Activated T-cell treated with anti-CD3 and anti-CD28 coated beads for 1 hour (primary cell): Measurements from ENCODE around the gene SORCS2.

ENCODE experiments used
- DNase-seq: peaks from one replicate; pipeline ENCODE4 v3.0.0-alpha.2; 2020; ENCODE audit warnings: low read depth

SORCS2 gene

GRCh38 chr4:7510538-7510937 is 318.2 kb downstream of the SORCS2 start:
- DNase-seq: no peak

- no peak for DNase-seq
These were observed 319.2 kb downstream of the SORCS2 start for GRCh38 chr4:7511525-7511924.

- no peak for DNase-seq
These were observed 320.1 kb downstream of the SORCS2 start for GRCh38 chr4:7512428-7512827.

- DNase-seq: no peak
These were observed 320.6 kb downstream of the SORCS2 start for GRCh38 chr4:7512946-7513345.

GRCh38 chr4:7513671-7514070 is 321.3 kb downstream of the SORCS2 start:
- no peak for DNase-seq

- DNase-seq: no peak
These were observed 321.9 kb downstream of the SORCS2 start for GRCh38 chr4:7514281-7514680.

GRCh38 chr4:7514789-7515188 is 322.5 kb downstream of the SORCS2 start:
- no peak for DNase-seq

GRCh38 chr4:7515390-7515902 is 323.1 kb downstream of the SORCS2 start:
- DNase-seq: no peak

- DNase-seq: no peak
These were observed 323.9 kb downstream of the SORCS2 start for GRCh38 chr4:7516096-7516772.

- no peak for DNase-seq
These were observed 324.4 kb downstream of the SORCS2 start for GRCh38 chr4:7516773-7517144.

GRCh38 chr4:7518871-7519637 is 326.7 kb downstream of the SORCS2 start:
- no peak for DNase-seq

- DNase-seq: no peak
These were observed 327.5 kb downstream of the SORCS2 start for GRCh38 chr4:7519638-7520376.

- DNase-seq: no peak
These were observed 329.3 kb downstream of the SORCS2 start for GRCh38 chr4:7521666-7522065.

- DNase-seq: no peak
These were observed 330.3 kb downstream of the SORCS2 start for GRCh38 chr4:7522452-7523220.

- no peak for DNase-seq
These were observed 331.2 kb downstream of the SORCS2 start for GRCh38 chr4:7523526-7523925.

GRCh38 chr4:7524064-7524682 is 331.8 kb downstream of the SORCS2 start:
- DNase-seq: no peak

- no peak for DNase-seq
These were observed 332.5 kb downstream of the SORCS2 start for GRCh38 chr4:7524843-7525242.

- no peak for DNase-seq
These were observed 334.2 kb downstream of the SORCS2 start for GRCh38 chr4:7526491-7526890.

- no peak for DNase-seq
These were observed 334.7 kb downstream of the SORCS2 start for GRCh38 chr4:7526929-7527535.

- no peak for DNase-seq
These were observed 337.2 kb downstream of the SORCS2 start for GRCh38 chr4:7529368-7530080.
